HEK293T (cell line): Measurements from ENCODE around the gene DCTD.

Experiments
- ARNT ChIP-seq: fragments of 450-650 bp; IDR thresholded peaks from 2 replicates; pipeline ENCODE4 v1.6.1; 2017; ENCODE audit warnings: mild to moderate bottlenecking
- FOXM1 ChIP-seq: fragments of 450-650 bp; IDR thresholded peaks from 2 replicates; pipeline ENCODE4 v1.6.1; 2017; ENCODE audit warnings: mild to moderate bottlenecking, borderline replicate concordance
- HDGF ChIP-seq: fragments of 450-650 bp; IDR thresholded peaks from 2 replicates; pipeline ENCODE4 v1.6.1; 2017; ENCODE audit warnings: antibody characterized with exemption, borderline replicate concordance
- L3MBTL2 ChIP-seq: fragments of 450-650 bp; conservative IDR thresholded peaks from 2 replicates; pipeline ENCODE4 v1.6.1; 2016; ENCODE audit warnings: mild to moderate bottlenecking
- TARDBP ChIP-seq: fragments of 450-650 bp; IDR thresholded peaks from 2 replicates; pipeline ENCODE4 v1.6.1; 2016
- ZNF384 ChIP-seq: fragments of 450-650 bp; IDR thresholded peaks from 2 replicates; pipeline ENCODE4 v1.6.1; 2016

DNA sequence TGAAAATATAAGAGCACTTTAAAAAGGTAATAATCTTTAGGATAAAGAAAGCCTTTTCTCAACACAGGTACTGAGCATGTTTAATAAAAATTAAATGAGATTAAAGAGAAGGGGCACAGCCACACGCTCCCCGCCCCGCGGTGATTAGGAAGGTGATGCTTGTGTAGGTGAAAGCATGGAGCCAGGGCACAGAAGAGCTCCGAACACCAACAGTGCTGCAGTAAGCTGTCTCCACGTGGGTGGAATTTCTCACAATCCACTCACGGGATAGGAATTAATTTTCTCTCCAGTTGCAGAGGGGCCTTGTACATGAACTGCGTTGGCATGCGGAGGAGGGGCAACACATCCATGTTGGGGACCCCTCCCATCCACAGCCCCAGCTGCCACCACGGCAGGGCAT is 27.0 kb downstream of the DCTD start:
- TF ChIP-seq ZNF384: no peak
- no peak for TF ChIP-seq L3MBTL2
- no peak for TF ChIP-seq ARNT
- no peak for TF ChIP-seq TARDBP
- no peak for TF ChIP-seq FOXM1
- TF ChIP-seq HDGF: no peak
